Astrocyte (in vitro differentiated cells and primary cell): ENCODE results near the gene HDAC11.
A peak's percentile ranks its signal among the peaks of the same experiment; 100 is the strongest.

Experiments
- EZH2 ChIP-seq: IDR thresholded peaks from 2 replicates; pipeline ENCODE4 v1.6.1; 2012; ENCODE audit warnings: mild to moderate bottlenecking, low read length, inconsistent platforms; ENCODE audit not compliant: insufficient read depth
- TF ChIP-seq, protein P1 (sequence below): IDR thresholded peaks from 2 replicates; pipeline ENCODE4 v1.5.1; 2011; ENCODE audit warnings: low read depth, mild to moderate bottlenecking, inconsistent platforms, low read length, moderate library complexity; ENCODE audit not compliant: insufficient read depth

- TF ChIP-seq, protein P1, sequence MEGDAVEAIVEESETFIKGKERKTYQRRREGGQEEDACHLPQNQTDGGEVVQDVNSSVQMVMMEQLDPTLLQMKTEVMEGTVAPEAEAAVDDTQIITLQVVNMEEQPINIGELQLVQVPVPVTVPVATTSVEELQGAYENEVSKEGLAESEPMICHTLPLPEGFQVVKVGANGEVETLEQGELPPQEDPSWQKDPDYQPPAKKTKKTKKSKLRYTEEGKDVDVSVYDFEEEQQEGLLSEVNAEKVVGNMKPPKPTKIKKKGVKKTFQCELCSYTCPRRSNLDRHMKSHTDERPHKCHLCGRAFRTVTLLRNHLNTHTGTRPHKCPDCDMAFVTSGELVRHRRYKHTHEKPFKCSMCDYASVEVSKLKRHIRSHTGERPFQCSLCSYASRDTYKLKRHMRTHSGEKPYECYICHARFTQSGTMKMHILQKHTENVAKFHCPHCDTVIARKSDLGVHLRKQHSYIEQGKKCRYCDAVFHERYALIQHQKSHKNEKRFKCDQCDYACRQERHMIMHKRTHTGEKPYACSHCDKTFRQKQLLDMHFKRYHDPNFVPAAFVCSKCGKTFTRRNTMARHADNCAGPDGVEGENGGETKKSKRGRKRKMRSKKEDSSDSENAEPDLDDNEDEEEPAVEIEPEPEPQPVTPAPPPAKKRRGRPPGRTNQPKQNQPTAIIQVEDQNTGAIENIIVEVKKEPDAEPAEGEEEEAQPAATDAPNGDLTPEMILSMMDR, result peak; percentile 71
- no peak for TF ChIP-seq EZH2
Measured at GRCh38 chr3:13452490-13453335, 27.4 kb upstream of the HDAC11 start.
